Subcutaneous abdominal adipose tissue (tissue), 5 donors: ENCODE measurements around the gene TET2.

ENCODE experiments used
- H3K27ac ChIP-seq: one replicate; pipeline ENCODE4 v1.7.0; 2013; ENCODE audit warnings: low read depth, mild to moderate bottlenecking, inconsistent platforms, low read length, moderate library complexity
- H3K27me3 ChIP-seq, 5 donors: one replicate each; pipeline ENCODE4 v1.7.0; 2013; ENCODE audit warnings: low read length in 5 of 5, inconsistent platforms in 1 of 5; ENCODE audit not compliant: control insufficient read depth in 5 of 5, insufficient read depth in 4 of 5
- H3K36me3 ChIP-seq, 5 donors: one replicate each; pipeline ENCODE4 v1.7.0; 2013; ENCODE audit warnings: low read length in 5 of 5; ENCODE audit not compliant: control insufficient read depth in 5 of 5, insufficient read depth in 5 of 5
- H3K4me1 ChIP-seq, 5 donors: one replicate each; pipeline ENCODE4 v1.7.0; 2013; ENCODE audit warnings: low read length in 5 of 5, mild to moderate bottlenecking in 3 of 5, moderate library complexity in 1 of 5; ENCODE audit not compliant: control insufficient read depth in 5 of 5, insufficient read depth in 5 of 5
- H3K4me3 ChIP-seq, 5 donors: one replicate each; pipeline ENCODE4 v1.7.0; 2013; ENCODE audit warnings: low read length in 5 of 5, low read depth in 1 of 5
- H3K9ac ChIP-seq, 5 donors: one replicate each; pipeline ENCODE4 v1.7.0; 2013; ENCODE audit warnings: low read length in 5 of 5, mild to moderate bottlenecking in 4 of 5, moderate library complexity in 3 of 5
- H3K9me3 ChIP-seq, 5 donors: one replicate each; pipeline ENCODE4 v1.7.0; 2013; ENCODE audit warnings: low read length in 5 of 5; ENCODE audit not compliant: control insufficient read depth in 5 of 5
- donor health status: healthy.
- donor health status: healthy.
- donor health status: healthy.
- donor health status: healthy.
- donor health status: healthy.

TET2 gene

GRCh38 chr4:105276361-105277104, 129.9 kb downstream of the TET2 start:
- H3K9ac ChIP-seq, result no peak overlapping the region
- H3K27ac ChIP-seq, result no peak overlapping the region
- H3K9me3 ChIP-seq, result no peaks in the 10 kb centered on the region
- H3K4me3 ChIP-seq, result no peak overlapping the region
- H3K27me3 ChIP-seq, result no peaks in the 10 kb centered on the region
- peaks cover 0 to 5% (median 0%) of the 10 kb centered on the region in 5 donors for H3K4me1 ChIP-seq
- H3K36me3 ChIP-seq, result peaks cover 29 to 40% (median 38%) of the 10 kb centered on the region in 5 donors

GRCh38 chr4:105277702-105278101, 131.0 kb downstream of the TET2 start:
- H3K9me3 ChIP-seq, result no peaks in the 10 kb centered on the region
- H3K4me3 ChIP-seq, result no peak overlapping the region
- H3K27me3 ChIP-seq, result no peaks in the 10 kb centered on the region
- H3K9ac ChIP-seq, result no peak overlapping the region
- H3K27ac ChIP-seq, result no peak overlapping the region
- peaks cover 0 to 5% (median 0%) of the 10 kb centered on the region in 5 donors for H3K4me1 ChIP-seq
- H3K36me3 ChIP-seq, result peaks cover 22 to 31% (median 27%) of the 10 kb centered on the region in 5 donors

GRCh38 chr4:105279314-105279713, 132.6 kb downstream of the TET2 start:
- Histone ChIP-seq H3K9ac (no peak overlapping the region), H3K9me3 (no peaks in the 10 kb centered on the region), H3K27me3 (no peaks in the 10 kb centered on the region), H3K4me1 (peaks cover 0 to 5% (median 0%) of the 10 kb centered on the region in 5 donors), H3K4me3 (no peak overlapping the region), H3K27ac (no peak overlapping the region), H3K36me3 (peaks cover 19 to 23% (median 20%) of the 10 kb centered on the region in 5 donors)

GRCh38 chr4:105280338-105281123, 133.9 kb downstream of the TET2 start:
- Histone ChIP-seq H3K4me3 (no peak overlapping the region), H3K36me3 (peaks cover 10 to 13% (median 10%) of the 10 kb centered on the region in 5 donors), H3K9ac (no peak overlapping the region), H3K27ac (no peak overlapping the region), H3K9me3 (no peaks in the 10 kb centered on the region), H3K27me3 (no peaks in the 10 kb centered on the region), H3K4me1 (peaks cover 0 to 5% (median 0%) of the 10 kb centered on the region in 5 donors)

- H3K36me3 ChIP-seq, result peaks cover 4 to 8% (median 7%) of the 10 kb centered on the region in 5 donors
- H3K9ac ChIP-seq, result no peak overlapping the region
- no peak overlapping the region for H3K27ac ChIP-seq
- no peaks in the 10 kb centered on the region for H3K27me3 ChIP-seq
- peaks cover 0 to 5% (median 0%) of the 10 kb centered on the region in 5 donors for H3K4me1 ChIP-seq
- no peaks in the 10 kb centered on the region for H3K9me3 ChIP-seq
- H3K4me3 ChIP-seq, result no peak overlapping the region
These were observed 134.4 kb downstream of the TET2 start for GRCh38 chr4:105281124-105281415.

GRCh38 chr4:105282489-105282888, 135.8 kb downstream of the TET2 start:
- H3K27ac ChIP-seq, result no peak overlapping the region
- H3K4me1 ChIP-seq, result peaks cover 0 to 5% (median 0%) of the 10 kb centered on the region in 5 donors
- no peaks in the 10 kb centered on the region for H3K36me3 ChIP-seq
- no peak overlapping the region for H3K9ac ChIP-seq
- H3K9me3 ChIP-seq, result no peaks in the 10 kb centered on the region
- no peaks in the 10 kb centered on the region for H3K27me3 ChIP-seq
- H3K4me3 ChIP-seq, result no peak overlapping the region

GRCh38 chr4:105283501-105283900, 136.8 kb downstream of the TET2 start:
- Histone ChIP-seq H3K9me3 (peaks cover 0 to 5% (median 0%) of the 10 kb centered on the region in 5 donors), H3K9ac (no peak overlapping the region), H3K36me3 (no peaks in the 10 kb centered on the region), H3K4me1 (peaks cover 0 to 5% (median 0%) of the 10 kb centered on the region in 5 donors), H3K4me3 (no peak overlapping the region), H3K27me3 (no peaks in the 10 kb centered on the region), H3K27ac (no peak overlapping the region)

GRCh38 chr4:105288121-105288520, 141.4 kb downstream of the TET2 start:
- Histone ChIP-seq H3K27ac (no peak overlapping the region), H3K4me3 (no peak overlapping the region), H3K27me3 (no peaks in the 10 kb centered on the region), H3K36me3 (no peaks in the 10 kb centered on the region), H3K9ac (no peak overlapping the region), H3K9me3 (peaks cover 0 to 5% (median 2%) of the 10 kb centered on the region in 5 donors), H3K4me1 (peaks cover 0 to 3% (median 0%) of the 10 kb centered on the region in 5 donors)

- peaks cover 0 to 3% (median 0%) of the 10 kb centered on the region in 5 donors for H3K4me1 ChIP-seq
- no peaks in the 10 kb centered on the region for H3K27me3 ChIP-seq
- H3K9ac ChIP-seq, result no peak overlapping the region
- no peaks in the 10 kb centered on the region for H3K36me3 ChIP-seq
- no peak overlapping the region for H3K27ac ChIP-seq
- peaks cover 0 to 5% (median 2%) of the 10 kb centered on the region in 5 donors for H3K9me3 ChIP-seq
- H3K4me3 ChIP-seq, result no peak overlapping the region
These were observed 145.2 kb downstream of the TET2 start for GRCh38 chr4:105291925-105292324.

GRCh38 chr4:105293360-105293759, 146.7 kb downstream of the TET2 start:
- H3K27ac ChIP-seq, result no peak overlapping the region
- H3K4me3 ChIP-seq, result no peak overlapping the region
- H3K9ac ChIP-seq, result no peak overlapping the region
- H3K4me1 ChIP-seq, result peaks cover 0 to 3% (median 0%) of the 10 kb centered on the region in 5 donors
- peaks cover 0 to 3% (median under 1%) of the 10 kb centered on the region in 5 donors for H3K9me3 ChIP-seq
- no peaks in the 10 kb centered on the region for H3K36me3 ChIP-seq
- H3K27me3 ChIP-seq, result no peaks in the 10 kb centered on the region
